H1 (cell line): ENCODE data around the gene ALDH4A1.

Experiments
- EP300 ChIP-seq, 2 experiments: IDR thresholded peaks; 1 replicate in 1 of 2; 2 replicates in 1 of 2; pipeline ENCODE4 v1.6.1; 2011 to 2012; ENCODE audit warnings: low read depth in 2 of 2, low read length in 2 of 2, mild to moderate bottlenecking in 2 of 2, borderline replicate concordance in 1 of 2, inconsistent platforms in 1 of 2, moderate library complexity in 1 of 2
- EZH2 ChIP-seq: fragments of 200-600 bp; sonication (generic); IDR thresholded peaks from 2 replicates; pipeline ENCODE4 v1.7.1; 2012; ENCODE audit warnings: low read depth, mild to moderate bottlenecking, moderate library complexity, low read length, inconsistent platforms; ENCODE audit not compliant: severe bottlenecking
- NRF1 ChIP-seq: IDR thresholded peaks from 2 replicates; pipeline ENCODE4 v1.6.1; 2011; ENCODE audit warnings: mild to moderate bottlenecking, low read depth, low read length, improper control_type of control experiment
- RBBP5 ChIP-seq: IDR thresholded peaks from 2 replicates; pipeline ENCODE4 v1.7.1; 2012; ENCODE audit warnings: low read depth, mild to moderate bottlenecking, inconsistent platforms, low read length, moderate library complexity, borderline replicate concordance
- SP1 ChIP-seq: IDR thresholded peaks from 2 replicates; pipeline ENCODE4 v1.6.1; 2011; ENCODE audit warnings: low read depth, low read length
- TAF1 ChIP-seq: IDR thresholded peaks from 2 replicates; pipeline ENCODE4 v1.6.1; 2011; ENCODE audit warnings: mild to moderate bottlenecking, low read depth, low read length
- YY1 ChIP-seq: IDR thresholded peaks from 2 replicates; pipeline ENCODE4 v1.6.1; 2011; ENCODE audit warnings: low read depth, mild to moderate bottlenecking, low read length
- TF ChIP-seq, protein P1 (sequence below), 3 experiments: IDR thresholded peaks; 1 replicate in 2 of 3; 2 replicates in 1 of 3; pipeline versions ENCODE4 v1.5.1 to v1.6.1; 2011; ENCODE audit warnings: low read length in 3 of 3, mild to moderate bottlenecking in 3 of 3, inconsistent platforms in 2 of 3, low read depth in 1 of 3, moderate library complexity in 1 of 3; ENCODE audit not compliant: insufficient read depth in 1 of 3; ENCODE audit errors: control extremely low read depth in 1 of 3
- TF ChIP-seq, protein P2 (sequence below): IDR thresholded peaks from 2 replicates; pipeline ENCODE4 v1.6.1; 2012; ENCODE audit warnings: inconsistent platforms

GRCh38 chr1:18879215-18879790 is 23.1 kb downstream of the ALDH4A1 start:
- TF ChIP-seq, protein P1, sequence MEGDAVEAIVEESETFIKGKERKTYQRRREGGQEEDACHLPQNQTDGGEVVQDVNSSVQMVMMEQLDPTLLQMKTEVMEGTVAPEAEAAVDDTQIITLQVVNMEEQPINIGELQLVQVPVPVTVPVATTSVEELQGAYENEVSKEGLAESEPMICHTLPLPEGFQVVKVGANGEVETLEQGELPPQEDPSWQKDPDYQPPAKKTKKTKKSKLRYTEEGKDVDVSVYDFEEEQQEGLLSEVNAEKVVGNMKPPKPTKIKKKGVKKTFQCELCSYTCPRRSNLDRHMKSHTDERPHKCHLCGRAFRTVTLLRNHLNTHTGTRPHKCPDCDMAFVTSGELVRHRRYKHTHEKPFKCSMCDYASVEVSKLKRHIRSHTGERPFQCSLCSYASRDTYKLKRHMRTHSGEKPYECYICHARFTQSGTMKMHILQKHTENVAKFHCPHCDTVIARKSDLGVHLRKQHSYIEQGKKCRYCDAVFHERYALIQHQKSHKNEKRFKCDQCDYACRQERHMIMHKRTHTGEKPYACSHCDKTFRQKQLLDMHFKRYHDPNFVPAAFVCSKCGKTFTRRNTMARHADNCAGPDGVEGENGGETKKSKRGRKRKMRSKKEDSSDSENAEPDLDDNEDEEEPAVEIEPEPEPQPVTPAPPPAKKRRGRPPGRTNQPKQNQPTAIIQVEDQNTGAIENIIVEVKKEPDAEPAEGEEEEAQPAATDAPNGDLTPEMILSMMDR (IDR thresholded peaks at IDR 0.05; ENCODE audit: control extremely low read depth in 1 of 3, insufficient read depth in 1 of 3, low read depth in 1 of 3, low read length in 3 of 3), result no peak
- TF ChIP-seq TAF1 (no peak), EP300 (IDR thresholded peaks at IDR 0.05; ENCODE audit: borderline replicate concordance in 1 of 2, low read depth in 2 of 2, low read length in 2 of 2) (no peak), EZH2 (no peak), RBBP5 (no peak), YY1 (no peak), SP1 (no peak), NRF1 (no peak)
- TF ChIP-seq, protein P2, sequence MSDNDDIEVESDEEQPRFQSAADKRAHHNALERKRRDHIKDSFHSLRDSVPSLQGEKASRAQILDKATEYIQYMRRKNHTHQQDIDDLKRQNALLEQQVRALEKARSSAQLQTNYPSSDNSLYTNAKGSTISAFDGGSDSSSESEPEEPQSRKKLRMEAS, result no peak
